NT2/D1 (cell line): ENCODE measurements around the gene TPP1.

Source experiments
- SUZ12 ChIP-seq: IDR thresholded peaks from 2 replicates; pipeline ENCODE4 v1.6.1; 2011; ENCODE audit not compliant: insufficient read length, insufficient read depth; ENCODE audit errors: extremely low read depth
- YY1 ChIP-seq: IDR thresholded peaks from 2 replicates; pipeline ENCODE4 v1.6.1; 2011; ENCODE audit not compliant: insufficient read length, insufficient read depth
- ZNF274 ChIP-seq: IDR thresholded peaks from 2 replicates; pipeline ENCODE4 v1.6.1; 2011; ENCODE audit warnings: mild to moderate bottlenecking, low read depth, low read length

- TF ChIP-seq SUZ12 (no peak), YY1 (no peak), ZNF274 (no peak)
Observed at GRCh38 chr11:6606471-6607189, 12.6 kb downstream of the TPP1 start.
